Skeletal muscle tissue (tissue), 4 donors: ENCODE measurements around the gene TRAPPC10. TPM values are rescaled to one million over a fixed set of nuclear protein-coding genes. Genes with fewer than 3 reads are reported as not detected.
"Not testable (repeated sequence)": the region's sequence is repeated elsewhere in the genome, so short reads cannot be mapped to it uniquely, and the experiment has no call there.

Experiments
- H3K27ac ChIP-seq: one replicate; pipeline ENCODE4 v1.7.0; 2013; ENCODE audit warnings: mild to moderate bottlenecking, low read depth, low read length, inconsistent platforms
- H3K27me3 ChIP-seq, 3 donors: one replicate each; pipeline ENCODE4 v1.7.0; 2013; ENCODE audit warnings: low read length in 3 of 3; ENCODE audit not compliant: control insufficient read depth in 3 of 3, insufficient read depth in 3 of 3
- H3K36me3 ChIP-seq, 3 donors: one replicate each; pipeline ENCODE4 v1.7.0; 2013; ENCODE audit warnings: low read length in 3 of 3; ENCODE audit not compliant: control insufficient read depth in 3 of 3, insufficient read depth in 3 of 3
- H3K4me1 ChIP-seq, 3 donors: one replicate each; pipeline ENCODE4 v1.7.0; 2013; ENCODE audit warnings: low read length in 3 of 3, mild to moderate bottlenecking in 3 of 3; ENCODE audit not compliant: control insufficient read depth in 3 of 3, insufficient read depth in 3 of 3
- H3K4me3 ChIP-seq, 3 donors: one replicate each; pipeline ENCODE4 v1.7.0; 2013; ENCODE audit warnings: low read length in 3 of 3
- H3K9ac ChIP-seq, 3 donors: one replicate each; pipeline ENCODE4 v1.7.0; 2013; ENCODE audit warnings: low read length in 3 of 3, mild to moderate bottlenecking in 3 of 3, moderate library complexity in 2 of 3, low read depth in 1 of 3
- H3K9me3 ChIP-seq, 3 donors: one replicate each; pipeline ENCODE4 v1.7.0; 2013; ENCODE audit warnings: low read length in 3 of 3; ENCODE audit not compliant: control insufficient read depth in 3 of 3
- total RNA-seq: library from RNA; depleted of rRNA; stranded (reverse); fragments of >200 nt; gene quantifications from one replicate; pipeline ENCODE4 v1.2.3, GENCODE V29; 2014
- donor health status: Osteomylitis.

The TRAPPC10 gene
- total RNA-seq, 1 donor from 2014 or later, result 7.3 TPM

- no peaks in the 10 kb centered on the region for H3K4me1 ChIP-seq
- peaks cover 56 to 62% (median 57%) of the 10 kb centered on the region in 3 donors for H3K36me3 ChIP-seq
- H3K27ac ChIP-seq, result no peak overlapping the region
- no peaks in the 10 kb centered on the region for H3K9me3 ChIP-seq
- no peaks in the 10 kb centered on the region for H3K27me3 ChIP-seq
- no peak overlapping the region for H3K9ac ChIP-seq
- H3K4me3 ChIP-seq, result no peak overlapping the region
Measured at GRCh38 chr21:44089001-44089911, 77.1 kb downstream of the TRAPPC10 start.

GRCh38 chr21:44090325-44090724 lies 78.2 kb downstream of the TRAPPC10 start:
- H3K36me3 ChIP-seq, result peaks cover 53 to 61% (median 56%) of the 10 kb centered on the region in 3 donors
- no peak overlapping the region for H3K27ac ChIP-seq
- H3K9ac ChIP-seq, result no peak overlapping the region
- H3K4me1 ChIP-seq, result no peaks in the 10 kb centered on the region
- H3K27me3 ChIP-seq, result no peaks in the 10 kb centered on the region
- H3K9me3 ChIP-seq, result no peaks in the 10 kb centered on the region
- no peak overlapping the region for H3K4me3 ChIP-seq

- Histone ChIP-seq H3K36me3 (peaks cover 46 to 49% (median 48%) of the 10 kb centered on the region in 3 donors), H3K9ac (no peak overlapping the region), H3K27ac (no peak overlapping the region)
Measured at GRCh38 chr21:44092211-44092610, 80.1 kb downstream of the TRAPPC10 start.

GRCh38 chr21:44093761-44094160 lies 81.7 kb downstream of the TRAPPC10 start:
- Histone ChIP-seq H3K9me3 (no peaks in the 10 kb centered on the region), H3K4me3 (no peak overlapping the region), H3K27ac (no peak overlapping the region), H3K9ac (no peak overlapping the region), H3K4me1 (no peaks in the 10 kb centered on the region), H3K27me3 (no peaks in the 10 kb centered on the region), H3K36me3 (peaks cover 32 to 34% (median 33%) of the 10 kb centered on the region in 3 donors)

More at GRCh38 chr21:44092211-44092610, 80.1 kb downstream of the TRAPPC10 start:
- Histone ChIP-seq H3K4me3 (no peak overlapping the region), H3K9me3 (no peaks in the 10 kb centered on the region), H3K27me3 (no peaks in the 10 kb centered on the region), H3K4me1 (no peaks in the 10 kb centered on the region)

GRCh38 chr21:44094832-44095231 lies 82.7 kb downstream of the TRAPPC10 start:
- Histone ChIP-seq H3K36me3 (peaks cover 21 to 24% (median 23%) of the 10 kb centered on the region in 3 donors), H3K27ac (no peak overlapping the region)

GRCh38 chr21:44098507-44098906 lies 86.4 kb downstream of the TRAPPC10 start:
- H3K27ac ChIP-seq, H3K4me3 ChIP-seq, H3K36me3 ChIP-seq, H3K27me3 ChIP-seq, H3K9ac ChIP-seq, H3K9me3 ChIP-seq, H3K4me1 ChIP-seq: not testable (repeated sequence)

More at GRCh38 chr21:44094832-44095231, 82.7 kb downstream of the TRAPPC10 start:
- Histone ChIP-seq H3K27me3 (no peaks in the 10 kb centered on the region), H3K4me1 (no peaks in the 10 kb centered on the region), H3K4me3 (no peak overlapping the region), H3K9ac (no peak overlapping the region), H3K9me3 (no peaks in the 10 kb centered on the region)

- not testable (repeated sequence) for H3K9me3 ChIP-seq, H3K9ac ChIP-seq, H3K4me3 ChIP-seq, H3K27me3 ChIP-seq, H3K4me1 ChIP-seq, H3K36me3 ChIP-seq, H3K27ac ChIP-seq
Measured at GRCh38 chr21:44098964-44099363, 86.9 kb downstream of the TRAPPC10 start.

- not testable (repeated sequence) for H3K27ac ChIP-seq, H3K4me1 ChIP-seq, H3K9ac ChIP-seq, H3K4me3 ChIP-seq, H3K36me3 ChIP-seq, H3K27me3 ChIP-seq, H3K9me3 ChIP-seq
Measured at GRCh38 chr21:44107026-44107501, 95.0 kb downstream of the TRAPPC10 start, which contains the start of gene PWP2. Gene PWP2, plus strand, starts transcription at chr21:44107399. Its CDS starts 18 bp downstream, at chr21:44107417.

GRCh38 chr21:44107589-44107988 lies 95.5 kb downstream of the TRAPPC10 start:
- not testable (repeated sequence) for H3K9ac ChIP-seq

GRCh38 chr21:44113702-44114371 lies 101.7 kb downstream of the TRAPPC10 start:
- H3K27me3 ChIP-seq, H3K9ac ChIP-seq, H3K9me3 ChIP-seq, H3K4me3 ChIP-seq, H3K36me3 ChIP-seq, H3K27ac ChIP-seq, H3K4me1 ChIP-seq: not testable (repeated sequence)

More at GRCh38 chr21:44107589-44107988, 95.5 kb downstream of the TRAPPC10 start:
- H3K27ac ChIP-seq, H3K4me1 ChIP-seq, H3K27me3 ChIP-seq, H3K36me3 ChIP-seq, H3K4me3 ChIP-seq, H3K9me3 ChIP-seq: not testable (repeated sequence)
